T follicular helper cell (primary cell): ENCODE results near the gene MZT2B.
"Not testable (repeated sequence)": the region's sequence is repeated elsewhere in the genome, so short reads cannot be mapped to it uniquely, and the experiment has no call there.

ENCODE experiments used
- DNase-seq: peaks from one replicate; pipeline ENCODE4 v3.0.0-alpha.2; 2020; ENCODE audit warnings: low read depth

MZT2B gene

GRCh38 chr2:130152816-130153595 lies 29.1 kb upstream of the MZT2B start:
- DNase-seq: no peak

DNA sequence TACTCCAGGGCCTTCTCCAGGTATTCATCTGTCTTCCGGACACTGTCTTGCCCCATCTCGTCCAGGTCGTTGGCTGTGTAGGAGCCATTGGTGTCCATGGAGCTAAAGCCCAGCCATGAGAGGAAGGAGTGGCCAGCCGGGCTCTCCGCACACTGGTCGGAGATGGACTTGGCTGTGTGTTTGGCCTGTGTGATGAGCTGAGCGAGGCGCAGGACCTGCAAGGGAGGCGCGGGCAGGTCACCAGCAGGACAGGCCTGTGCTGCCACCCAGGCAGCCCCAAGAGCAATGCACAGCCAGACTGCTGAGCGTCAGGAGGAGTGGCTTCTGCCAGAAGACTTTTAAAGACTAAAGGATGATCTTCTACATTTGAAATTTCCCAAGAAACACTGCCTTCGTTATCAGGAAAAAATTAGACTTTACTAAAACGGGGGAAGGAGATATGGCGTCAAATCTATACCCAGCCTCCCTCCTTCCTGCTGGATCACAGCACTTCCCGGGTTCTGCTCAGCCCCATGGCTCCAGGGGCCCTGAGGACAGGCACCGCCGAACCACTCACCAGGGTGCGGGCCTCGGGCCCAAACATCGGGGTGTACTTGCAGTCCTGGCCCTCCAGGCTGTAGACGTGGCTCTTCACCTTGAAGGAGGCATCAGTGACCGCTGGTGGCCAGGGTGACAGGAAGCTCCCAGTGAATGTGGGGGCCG lies 28.2 kb upstream of the MZT2B start:
- DNase-seq: not testable (repeated sequence)

- not testable (repeated sequence) for DNase-seq
Measured at GRCh38 chr2:130154423-130154770, 27.7 kb upstream of the MZT2B start.

DNA sequence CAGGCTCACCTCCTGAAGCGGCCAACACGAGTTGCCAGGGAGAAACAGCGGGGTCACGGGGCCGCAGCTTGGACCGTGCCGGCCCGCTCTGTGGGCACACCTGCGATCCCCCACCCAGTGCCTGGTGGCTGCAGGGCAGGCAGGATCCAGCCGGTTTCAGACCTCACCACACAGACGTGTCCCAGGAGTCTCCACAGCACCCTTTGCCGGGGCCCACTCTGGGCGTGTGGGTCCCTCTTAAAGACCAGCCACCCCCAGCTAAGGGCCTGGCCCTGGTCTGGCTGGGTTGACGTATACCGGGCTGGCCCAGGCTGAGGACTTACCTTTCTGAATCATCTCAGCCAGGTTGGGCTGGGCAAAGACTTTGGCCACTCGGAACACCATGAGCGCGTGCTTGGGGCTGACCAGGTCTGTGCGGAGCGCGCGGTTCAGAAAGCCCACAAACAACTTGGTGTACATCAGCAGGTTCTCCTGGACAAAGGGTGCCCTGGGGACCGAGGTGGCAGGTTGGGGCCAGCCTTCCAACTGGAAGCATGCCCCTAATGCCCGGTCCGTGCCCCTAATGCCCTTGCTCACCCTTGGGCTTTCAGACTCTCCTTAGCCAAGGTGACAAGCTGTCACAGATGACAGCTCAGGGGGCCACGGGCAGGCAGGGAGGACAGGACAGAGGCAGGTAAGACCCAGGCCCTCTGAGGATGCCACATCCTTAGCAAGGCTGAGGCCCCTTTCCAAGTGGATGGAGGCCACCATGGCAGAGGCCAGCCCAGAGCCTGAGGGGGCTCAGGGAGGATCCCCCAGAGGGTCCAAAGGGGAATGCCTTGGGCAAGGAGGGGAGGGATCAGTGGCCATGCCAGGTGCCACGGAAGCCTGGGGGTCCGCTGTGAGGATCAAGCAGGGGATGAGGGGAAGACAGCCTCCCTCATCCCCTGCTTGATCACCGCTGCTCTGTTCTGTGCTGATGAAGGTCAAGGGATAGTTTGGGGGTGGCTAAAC lies 27.0 kb upstream of the MZT2B start:
- DNase-seq: no peak

DNA sequence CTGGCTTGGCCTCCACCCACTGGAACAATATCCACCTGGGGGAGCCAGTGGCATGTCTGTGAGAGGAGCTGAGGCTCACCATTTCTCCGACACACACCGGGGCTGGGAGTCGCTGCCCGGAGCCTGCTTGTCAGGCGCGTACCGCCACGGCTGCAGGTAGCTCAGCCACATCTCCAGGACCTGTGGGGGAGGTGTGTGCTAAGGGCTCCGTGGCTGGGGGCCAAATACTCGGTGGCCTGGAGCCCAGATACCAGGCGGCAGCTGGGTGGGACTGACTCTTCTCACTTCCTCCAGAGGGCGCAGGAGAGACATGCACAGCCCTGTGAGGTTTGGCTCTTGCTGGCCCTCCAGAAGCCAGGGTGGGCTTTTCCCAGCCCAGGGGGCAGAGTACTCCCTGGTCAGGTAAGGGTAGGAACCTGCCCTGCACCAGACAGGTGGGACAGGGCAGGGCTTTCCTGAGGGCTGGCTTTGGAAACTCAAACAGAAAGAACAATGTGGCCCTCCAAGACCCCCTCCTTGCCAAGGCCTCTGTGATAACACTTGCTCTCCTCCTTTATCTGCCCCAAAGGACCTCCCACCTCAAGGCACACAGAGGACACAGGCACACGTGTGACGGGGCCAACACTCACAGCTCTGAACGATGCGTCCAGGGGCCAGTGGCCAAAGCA lies 26.0 kb upstream of the MZT2B start:
- not testable (repeated sequence) for DNase-seq

DNA sequence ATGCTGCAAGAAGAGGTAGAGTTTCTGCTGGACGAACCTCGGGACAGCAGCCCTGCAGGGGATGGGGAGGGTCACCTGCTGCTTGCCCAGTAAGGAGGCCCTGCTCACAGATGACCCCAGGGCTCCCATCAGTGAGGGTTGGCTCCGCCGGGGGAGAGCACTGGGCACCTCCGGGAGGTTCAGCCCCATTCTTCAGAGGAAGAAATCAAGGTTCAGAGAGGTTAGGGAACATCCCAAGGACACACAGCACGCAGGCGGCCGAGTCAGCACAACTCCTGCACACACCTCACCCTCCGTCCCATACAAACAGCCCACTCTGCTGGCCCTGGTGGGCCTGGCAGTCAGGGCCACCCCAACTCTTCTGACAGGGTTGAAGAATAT lies 25.4 kb upstream of the MZT2B start:
- no peak for DNase-seq

GRCh38 chr2:130157354-130157753 lies 24.7 kb upstream of the MZT2B start:
- DNase-seq: not testable (repeated sequence)

DNA sequence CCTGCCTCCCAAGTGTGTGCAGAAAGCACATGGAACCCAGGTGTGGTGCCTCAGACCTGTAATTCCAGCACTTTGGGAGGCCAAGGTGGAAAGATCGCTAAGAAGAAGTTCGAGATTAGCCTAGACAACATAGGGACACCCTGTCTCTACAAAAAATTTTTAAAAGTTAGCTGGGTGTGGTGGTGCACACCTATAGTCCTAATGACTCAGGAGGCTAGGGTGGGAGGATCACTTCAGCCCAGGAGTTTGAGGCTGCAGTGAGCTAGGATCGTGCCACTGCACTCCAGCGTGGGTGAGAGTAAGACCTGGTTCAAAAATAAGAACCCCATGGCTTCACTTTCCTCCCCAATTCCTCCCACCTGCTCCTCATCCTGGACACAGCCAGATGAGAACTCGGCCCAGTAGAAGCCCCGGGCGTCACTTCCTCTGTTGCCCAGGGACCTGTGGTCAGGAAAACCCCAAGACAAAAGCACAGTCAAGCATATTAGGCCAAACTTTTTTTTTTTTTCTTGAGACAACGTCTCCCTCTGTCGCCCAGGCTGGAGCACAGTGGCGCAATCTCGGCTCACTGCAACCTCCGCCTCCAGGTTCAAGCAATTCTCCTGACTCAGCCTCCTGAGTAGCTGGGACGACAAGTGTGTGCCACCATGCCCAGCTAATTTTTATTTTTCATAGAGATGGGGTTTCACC lies 24.1 kb upstream of the MZT2B start:
- DNase-seq: not testable (repeated sequence)

- no peak for DNase-seq
Measured at GRCh38 chr2:130158631-130159030, 23.4 kb upstream of the MZT2B start.

GRCh38 chr2:130159376-130159775 lies 22.7 kb upstream of the MZT2B start:
- DNase-seq: not testable (repeated sequence)

GRCh38 chr2:130160131-130160530 lies 21.9 kb upstream of the MZT2B start:
- DNase-seq: no peak

GRCh38 chr2:130160838-130161705 lies 21.0 kb upstream of the MZT2B start:
- not testable (repeated sequence) for DNase-seq

DNA sequence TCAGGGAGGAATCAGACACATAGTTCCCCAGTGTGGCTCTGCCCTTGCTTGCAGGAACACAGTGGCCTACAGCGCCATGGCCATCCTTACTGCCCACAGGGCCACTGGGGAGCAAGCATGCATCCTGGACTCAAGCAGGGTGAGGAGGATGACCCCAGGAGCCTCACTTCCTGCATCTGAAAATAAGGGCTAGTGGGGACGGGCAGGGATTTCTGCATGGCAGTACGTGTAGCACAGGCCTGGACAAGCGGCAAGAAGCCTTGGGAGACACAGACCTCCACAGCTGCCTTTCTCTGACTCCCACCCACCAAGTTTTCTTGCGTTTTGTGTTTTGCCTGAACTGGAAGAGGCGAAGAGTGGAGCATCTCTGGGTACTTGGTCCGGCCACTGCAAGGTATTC lies 19.6 kb upstream of the MZT2B start:
- DNase-seq: not testable (repeated sequence)

DNA sequence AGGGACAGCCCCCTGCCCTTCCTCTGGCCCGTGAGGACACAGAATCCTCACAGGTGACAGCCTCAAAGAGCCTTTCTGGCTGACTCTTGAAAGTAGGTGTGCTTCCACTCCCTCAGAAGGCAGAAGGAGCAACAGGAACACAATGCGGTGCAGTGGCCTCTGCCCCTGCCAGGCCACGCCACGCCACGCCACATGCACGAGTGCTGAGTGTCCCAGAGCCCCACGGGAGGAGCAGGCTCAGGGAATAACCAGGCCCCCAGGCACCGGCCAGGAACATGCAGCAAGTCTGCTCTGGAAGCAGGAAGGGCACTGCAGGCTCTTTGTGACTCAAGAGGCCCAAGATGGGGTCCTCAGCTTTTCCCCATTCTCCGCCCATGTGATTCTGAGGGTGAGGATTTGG lies 19.1 kb upstream of the MZT2B start:
- DNase-seq: no peak

DNA sequence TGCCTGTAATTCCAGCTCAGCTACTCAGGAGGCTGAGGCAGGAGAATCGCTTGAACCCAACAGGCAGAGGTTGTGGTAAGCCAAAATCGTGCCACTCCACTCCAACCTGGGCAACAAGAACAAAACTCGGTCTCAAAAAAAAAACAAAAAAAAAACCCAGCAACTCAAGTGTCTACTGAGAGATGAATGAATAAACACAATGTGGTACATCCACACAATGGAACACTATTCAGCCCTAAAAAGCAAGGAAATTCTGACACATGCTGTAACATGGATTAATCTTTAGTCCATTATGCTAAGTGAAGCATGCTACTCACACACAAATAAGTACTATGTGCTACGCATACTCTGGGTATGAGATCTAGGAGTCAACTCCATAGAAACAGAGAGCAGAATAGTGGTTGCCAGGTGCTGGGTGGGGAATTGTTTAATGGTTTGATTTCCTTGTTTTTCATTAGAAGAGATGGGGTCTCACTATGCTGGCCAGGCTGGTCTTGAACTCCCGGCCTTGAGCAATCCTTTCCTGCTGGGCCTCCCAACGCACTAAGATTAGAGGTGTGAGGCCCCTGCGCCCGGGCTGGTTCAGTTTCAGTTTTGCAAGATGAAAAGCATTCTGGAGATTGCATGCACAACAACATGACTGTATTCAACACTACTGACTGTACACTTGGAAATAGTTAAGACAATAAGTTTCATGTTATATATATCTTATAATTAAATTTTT lies 16.6 kb upstream of the MZT2B start:
- DNase-seq: no peak

DNA sequence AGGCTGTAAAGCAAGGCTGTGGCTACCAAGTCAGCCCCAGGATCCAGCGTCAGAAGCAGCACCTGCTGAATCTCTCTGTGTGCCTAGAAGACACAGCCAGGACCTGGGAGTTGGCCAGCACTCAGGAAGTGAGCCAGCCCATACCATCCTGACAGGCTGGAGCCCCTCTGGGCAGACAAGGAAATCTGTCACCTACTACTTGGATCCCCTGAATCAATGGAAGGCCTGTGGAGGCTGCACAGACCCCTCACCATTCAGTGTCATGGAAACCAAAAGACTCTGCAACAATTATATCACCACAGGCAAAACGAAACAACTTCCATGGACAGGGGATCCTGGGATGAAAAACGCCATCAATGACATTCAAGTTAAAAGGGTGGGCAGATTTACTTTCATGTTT lies 15.5 kb upstream of the MZT2B start:
- not testable (repeated sequence) for DNase-seq

- not testable (repeated sequence) for DNase-seq
Measured at GRCh38 chr2:130169163-130169562, 12.9 kb upstream of the MZT2B start.

- DNase-seq: no peak
Measured at GRCh38 chr2:130169896-130170295, 12.2 kb upstream of the MZT2B start.

DNA sequence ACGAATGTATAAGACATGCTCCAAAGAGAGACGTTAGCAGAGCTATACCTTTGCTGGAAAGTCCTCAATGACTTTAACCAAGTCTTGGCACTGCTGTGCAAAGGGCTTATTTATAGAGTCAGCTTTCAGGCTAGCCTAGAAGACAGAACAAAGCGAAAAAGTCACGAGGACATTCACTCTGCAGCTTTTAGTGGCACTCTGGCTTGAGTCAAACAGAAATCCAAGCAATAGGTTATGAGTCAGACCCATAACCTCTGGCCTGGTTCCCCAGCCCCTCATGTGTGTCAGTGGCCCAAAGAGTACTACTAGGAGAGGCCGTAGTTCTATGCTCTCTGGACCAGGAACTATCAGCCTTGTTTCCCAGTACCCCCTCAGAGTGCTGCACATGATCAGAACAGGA lies 7.2 kb upstream of the MZT2B start:
- DNase-seq: not testable (repeated sequence)
